IPS-18a (cell line): ENCODE measurements around the gene ZMYND8.
"Not testable (repeated sequence)": the region's sequence is repeated elsewhere in the genome, so short reads cannot be mapped to it uniquely, and the experiment has no call there.

ENCODE experiments used
- H3K27ac ChIP-seq: one replicate; pipeline ENCODE4 v1.5.1; 2013; ENCODE audit warnings: low read length
- H3K27me3 ChIP-seq: one replicate; pipeline ENCODE4 v1.6.1; 2013; ENCODE audit warnings: mild to moderate bottlenecking, low read length; ENCODE audit not compliant: control insufficient read depth, insufficient read depth
- H3K36me3 ChIP-seq: one replicate; pipeline ENCODE4 v1.6.1; 2013; ENCODE audit warnings: low read depth, low read length; ENCODE audit not compliant: control insufficient read depth
- H3K4me1 ChIP-seq: one replicate; pipeline ENCODE4 v1.6.1; 2013; ENCODE audit warnings: low read depth, low read length; ENCODE audit not compliant: control insufficient read depth
- H3K4me3 ChIP-seq: one replicate; pipeline ENCODE4 v1.5.1; 2013; ENCODE audit warnings: low read length
- H3K9ac ChIP-seq: one replicate; pipeline ENCODE4 v1.6.1; 2013; ENCODE audit warnings: mild to moderate bottlenecking, low read length, moderate library complexity
- H3K9me3 ChIP-seq: one replicate; pipeline ENCODE4 v1.6.1; 2013; ENCODE audit warnings: low read depth, low read length; ENCODE audit not compliant: control insufficient read depth

ZMYND8 gene

DNA sequence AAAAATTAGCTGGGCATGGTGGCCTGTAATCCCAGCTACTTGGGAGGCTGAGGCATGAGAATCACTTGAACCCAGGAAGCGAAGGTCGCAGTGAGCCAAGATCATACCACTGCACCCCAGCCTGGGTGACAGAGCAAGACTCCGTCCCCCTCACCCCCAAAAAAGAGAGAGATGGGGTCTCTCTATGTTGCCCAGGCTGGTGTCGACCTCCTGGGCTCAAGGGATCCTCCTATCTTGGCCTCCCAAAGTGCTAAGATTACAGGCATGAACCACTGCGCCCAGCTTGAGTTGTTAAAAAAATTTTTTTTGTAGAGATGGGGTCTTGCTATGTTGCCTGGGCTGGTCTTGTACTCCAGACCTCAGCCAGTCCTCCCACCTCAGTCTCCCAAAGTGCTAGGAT lies 29.5 kb upstream of the ZMYND8 start:
- H3K27ac ChIP-seq, H3K4me1 ChIP-seq, H3K9ac ChIP-seq, H3K36me3 ChIP-seq, H3K9me3 ChIP-seq, H3K4me3 ChIP-seq, H3K27me3 ChIP-seq: not testable (repeated sequence)

DNA sequence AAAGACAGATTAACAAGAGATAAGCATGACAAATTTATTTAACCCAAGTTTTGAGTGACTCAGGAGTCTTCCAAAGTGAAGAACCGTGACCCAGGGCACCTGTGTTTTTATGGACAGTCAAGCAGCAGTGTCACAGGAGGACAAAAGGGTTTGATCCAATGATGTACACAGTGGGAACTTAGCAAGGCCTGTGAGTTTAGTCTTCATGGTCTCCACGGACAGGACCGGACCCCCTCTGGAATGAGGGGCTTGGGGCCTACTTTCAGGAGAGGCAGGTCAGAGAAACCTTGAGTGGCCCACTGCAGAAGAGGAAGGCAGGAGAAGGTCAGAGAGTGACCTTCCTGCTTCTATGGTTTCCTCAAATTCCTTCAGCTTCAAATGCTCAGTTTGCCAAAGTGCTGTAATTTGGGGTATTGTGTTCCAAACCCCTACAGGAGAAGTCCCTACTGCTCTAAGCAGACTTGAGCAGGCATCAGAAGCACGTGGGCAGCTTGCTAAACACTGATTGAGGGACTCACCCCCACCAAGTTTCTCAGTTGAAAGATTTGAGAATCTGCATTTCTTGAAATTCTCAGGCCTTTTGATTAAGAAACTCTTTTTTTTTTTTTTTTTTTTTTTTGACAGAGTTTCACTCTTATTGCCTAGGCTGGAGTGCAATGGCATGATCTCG lies 26.4 kb upstream of the ZMYND8 start:
- H3K27ac ChIP-seq: no peak overlapping the region
- no peak overlapping the region for H3K4me3 ChIP-seq
- H3K9me3 ChIP-seq: no peaks in the 10 kb centered on the region
- no peak overlapping the region for H3K9ac ChIP-seq
- no peaks in the 10 kb centered on the region for H3K36me3 ChIP-seq
- no peaks in the 10 kb centered on the region for H3K27me3 ChIP-seq
- peaks cover 5% of the 10 kb centered on the region for H3K4me1 ChIP-seq

- Histone ChIP-seq H3K9me3 (no peaks in the 10 kb centered on the region), H3K9ac (no peak overlapping the region), H3K27me3 (no peaks in the 10 kb centered on the region), H3K4me3 (no peak overlapping the region), H3K27ac (no peak overlapping the region), H3K36me3 (no peaks in the 10 kb centered on the region), H3K4me1 (peaks cover 5% of the 10 kb centered on the region)
These were observed 24.0 kb upstream of the ZMYND8 start for GRCh38 chr20:47380481-47380880.

GRCh38 chr20:47379433-47380150 lies 23.1 kb upstream of the ZMYND8 start:
- Histone ChIP-seq H3K9ac (no peak overlapping the region), H3K4me3 (no peak overlapping the region), H3K4me1 (peaks cover 5% of the 10 kb centered on the region), H3K27ac (no peak overlapping the region), H3K36me3 (no peaks in the 10 kb centered on the region), H3K27me3 (no peaks in the 10 kb centered on the region), H3K9me3 (no peaks in the 10 kb centered on the region)

DNA sequence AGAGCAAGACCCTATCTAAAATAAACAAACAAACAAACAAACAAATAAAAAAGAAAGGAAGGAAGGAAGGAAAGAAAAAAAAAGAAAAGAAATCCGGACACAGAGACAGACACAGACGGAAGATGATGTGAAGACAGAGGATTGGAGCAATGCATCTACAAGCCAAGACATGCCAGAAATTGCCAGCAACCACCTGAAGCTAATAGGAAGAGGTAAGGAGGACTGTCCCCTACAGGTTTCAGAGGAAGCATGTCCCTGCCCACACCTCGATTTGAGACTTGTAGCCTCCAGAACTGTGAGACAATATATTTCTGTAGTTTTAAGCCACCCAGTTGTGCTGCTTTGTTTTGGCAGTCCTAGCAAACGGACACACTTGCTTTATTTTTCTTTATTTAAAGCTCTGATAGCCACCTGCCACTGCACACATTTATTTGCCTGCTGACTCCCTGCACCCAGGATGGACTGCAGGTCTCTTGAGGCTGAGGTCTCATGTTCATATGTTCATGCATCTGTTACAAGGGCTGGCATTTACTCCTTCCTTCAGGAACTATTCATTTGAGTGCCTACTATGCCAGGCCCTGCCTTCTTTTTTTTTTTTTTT lies 20.7 kb upstream of the ZMYND8 start:
- H3K36me3 ChIP-seq: no peaks in the 10 kb centered on the region
- peak overlapping the region; percentile 3 for H3K9ac ChIP-seq
- no peak overlapping the region for H3K4me3 ChIP-seq
- H3K27ac ChIP-seq: no peak overlapping the region
- H3K27me3 ChIP-seq: no peaks in the 10 kb centered on the region
- no peaks in the 10 kb centered on the region for H3K9me3 ChIP-seq
- peaks cover 7% of the 10 kb centered on the region for H3K4me1 ChIP-seq

DNA sequence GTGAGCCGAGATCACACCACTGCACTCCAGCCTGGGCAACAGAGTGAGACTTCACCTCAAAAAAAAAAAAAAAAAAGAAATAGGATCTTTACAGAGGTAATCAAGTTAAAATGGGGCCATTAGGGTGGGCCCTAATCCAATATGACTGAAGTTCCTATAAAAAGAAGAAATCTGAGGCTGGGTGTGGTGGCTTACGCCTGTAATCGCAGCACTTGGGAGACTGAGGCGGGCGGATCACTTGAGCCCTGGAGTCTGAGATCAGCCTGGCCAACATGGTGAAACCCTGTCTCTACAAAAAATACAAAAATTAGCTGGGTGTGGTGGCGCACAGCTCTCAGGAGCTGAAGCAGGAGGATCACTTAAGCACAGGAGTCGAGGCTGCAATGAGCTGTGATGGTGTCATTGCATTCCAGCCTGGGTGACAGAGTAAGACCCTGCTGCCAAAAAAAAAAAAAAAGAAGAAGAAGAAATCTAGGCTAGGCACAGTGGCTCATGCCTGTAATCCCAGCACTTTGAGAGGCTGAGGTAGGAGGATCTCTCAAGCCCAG lies 19.7 kb upstream of the ZMYND8 start:
- not testable (repeated sequence) for H3K36me3 ChIP-seq, H3K27me3 ChIP-seq, H3K4me1 ChIP-seq, H3K9me3 ChIP-seq, H3K27ac ChIP-seq, H3K9ac ChIP-seq, H3K4me3 ChIP-seq

- not testable (repeated sequence) for H3K4me1 ChIP-seq, H3K27me3 ChIP-seq, H3K36me3 ChIP-seq, H3K9ac ChIP-seq, H3K27ac ChIP-seq, H3K9me3 ChIP-seq, H3K4me3 ChIP-seq
These were observed 17.6 kb upstream of the ZMYND8 start for GRCh38 chr20:47374121-47374520.

DNA sequence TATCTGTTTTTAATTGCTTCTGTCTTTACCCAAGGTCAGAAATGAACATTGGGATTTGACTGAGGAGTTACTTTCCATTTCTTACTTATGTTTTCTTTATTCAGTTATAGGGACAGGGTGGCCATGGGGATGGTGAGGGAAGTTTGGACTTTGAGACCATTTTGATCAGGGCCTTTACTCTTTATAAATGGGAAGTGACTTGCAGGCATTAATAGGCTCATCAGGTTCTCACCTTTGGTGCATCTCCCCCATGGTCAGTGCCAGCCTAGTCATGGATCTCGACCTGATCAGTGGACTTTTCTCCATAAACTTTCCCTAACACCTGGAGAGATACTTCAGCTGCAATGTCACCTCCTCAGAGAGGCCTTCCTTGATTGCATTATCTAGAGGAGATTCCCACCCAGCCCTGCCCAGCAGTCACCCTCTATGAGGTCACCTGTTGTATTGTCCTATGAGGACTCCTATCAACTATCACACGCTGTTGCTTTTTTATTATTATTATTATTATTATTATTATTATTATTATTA lies 16.8 kb upstream of the ZMYND8 start:
- Histone ChIP-seq H3K27ac (no peak overlapping the region), H3K9me3 (no peaks in the 10 kb centered on the region), H3K27me3 (no peaks in the 10 kb centered on the region), H3K36me3 (no peaks in the 10 kb centered on the region), H3K4me1 (peaks cover 9% of the 10 kb centered on the region), H3K4me3 (no peak overlapping the region), H3K9ac (no peak overlapping the region)

- no peaks in the 10 kb centered on the region for H3K9me3 ChIP-seq
- no peaks in the 10 kb centered on the region for H3K27me3 ChIP-seq
- no peak overlapping the region for H3K27ac ChIP-seq
- H3K4me1 ChIP-seq: peaks cover 16% of the 10 kb centered on the region
- H3K4me3 ChIP-seq: no peak overlapping the region
- H3K36me3 ChIP-seq: peaks cover 7% of the 10 kb centered on the region
- H3K9ac ChIP-seq: no peak overlapping the region
These were observed 14.6 kb upstream of the ZMYND8 start for GRCh38 chr20:47370850-47371782.

- H3K4me3 ChIP-seq: no peak overlapping the region
- no peaks in the 10 kb centered on the region for H3K27me3 ChIP-seq
- H3K4me1 ChIP-seq: peaks cover 18% of the 10 kb centered on the region
- H3K27ac ChIP-seq: no peak overlapping the region
- no peaks in the 10 kb centered on the region for H3K9me3 ChIP-seq
- H3K36me3 ChIP-seq: peaks cover 11% of the 10 kb centered on the region
- H3K9ac ChIP-seq: no peak overlapping the region
These were observed 13.7 kb upstream of the ZMYND8 start for GRCh38 chr20:47370214-47370613.

GRCh38 chr20:47368301-47368700 lies 11.8 kb upstream of the ZMYND8 start:
- H3K4me1 ChIP-seq: peaks cover 20% of the 10 kb centered on the region
- peak overlapping the region; percentile 97 for H3K27ac ChIP-seq
- peak overlapping the region; percentile 92 for H3K9ac ChIP-seq
- H3K4me3 ChIP-seq: peak overlapping the region; percentile 94
- H3K9me3 ChIP-seq: no peaks in the 10 kb centered on the region
- H3K27me3 ChIP-seq: no peaks in the 10 kb centered on the region
- H3K36me3 ChIP-seq: peaks cover 12% of the 10 kb centered on the region
